OCI-LY3 (cell line): ENCODE measurements around the gene CNTN6.

Experiments
- H2AFZ ChIP-seq: fragments of 200-600, 300-600 bp; shearing (Covaris generic); 2 replicates; pipeline ENCODE4 v1.6.0; 2014; ENCODE audit warnings: antibody characterized with exemption, low read depth, low read length
- H3K27ac ChIP-seq: fragments of 200-600, 300-600 bp; sonication (generic); 2 replicates; pipeline ENCODE4 v1.5.1; 2014; ENCODE audit warnings: mild to moderate bottlenecking, low read length, moderate library complexity, mixed read lengths
- H3K27me3 ChIP-seq: fragments of 200-600, 300-600 bp; sonication (generic); 2 replicates; pipeline ENCODE4 v1.6.1; 2014; ENCODE audit warnings: low read depth, low read length, mixed read lengths
- H3K36me3 ChIP-seq: fragments of 200-600, 300-600 bp; sonication (generic); replicated peaks from 2 replicates; pipeline ENCODE3; 2014; ENCODE audit warnings: low read depth, low read length, mixed read lengths
- H3K4me1 ChIP-seq: fragments of 300-600, 200-600 bp; sonication (generic); 2 replicates; pipeline ENCODE4 v1.6.1; 2014; ENCODE audit warnings: low read length, mixed read lengths
- H3K4me2 ChIP-seq: fragments of 200-600, 300-600 bp; sonication (generic); 2 replicates; pipeline ENCODE4 v1.6.1; 2014; ENCODE audit warnings: low read length, mixed read lengths
- H3K4me3 ChIP-seq: fragments of 300-600, 200-600 bp; sonication (generic); 2 replicates; pipeline ENCODE4 v1.5.1; 2014; ENCODE audit warnings: antibody characterized with exemption, mild to moderate bottlenecking, low read length, moderate library complexity
- H3K79me2 ChIP-seq: fragments of 300-600, 200-600 bp; shearing (Covaris generic); 2 replicates; pipeline ENCODE4 v1.6.1; 2014; ENCODE audit warnings: mild to moderate bottlenecking, low read length, mixed read lengths
- H3K9ac ChIP-seq: fragments of 300-600, 200-600 bp; shearing (Covaris generic); 2 replicates; pipeline ENCODE4 v1.6.0; 2014; ENCODE audit warnings: mild to moderate bottlenecking, low read length, moderate library complexity
- H3K9me3 ChIP-seq: fragments of 200-600, 300-600 bp; shearing (Covaris generic); 2 replicates; pipeline ENCODE4 v1.6.1; 2014; ENCODE audit warnings: low read length, mixed read lengths; ENCODE audit not compliant: insufficient read depth
- H4K20me1 ChIP-seq: fragments of 200-600, 300-600 bp; sonication (generic); 2 replicates; pipeline ENCODE4 v1.6.1; 2016; ENCODE audit warnings: low read length, mixed read lengths; ENCODE audit not compliant: insufficient read depth
- CTCF ChIP-seq: fragments of 200-600, 300-600 bp; sonication (generic); IDR thresholded peaks from 2 replicates; pipeline ENCODE4 v1.5.1; 2014; ENCODE audit warnings: antibody characterized with exemption, low read length, low read depth
- EZH2phosphoT487 ChIP-seq: fragments of 200-600 bp; shearing (Covaris generic); IDR thresholded peaks from 2 replicates; pipeline ENCODE4 v1.6.1; 2018; ENCODE audit warnings: antibody characterized with exemption, mixed run types, low read depth

Gene CNTN6

GRCh38 chr3:1444195-1444594 is 351.4 kb downstream of the CNTN6 start:
- H3K27me3 ChIP-seq = no peaks in the 10 kb centered on the region
- H3K27ac ChIP-seq = no peak overlapping the region
- H3K79me2 ChIP-seq = no peaks in the 10 kb centered on the region
- no peaks in the 10 kb centered on the region for H4K20me1 ChIP-seq
- no peak overlapping the region for H3K4me3 ChIP-seq
- H3K4me1 ChIP-seq = peaks cover 11% of the 10 kb centered on the region
- no peaks in the 10 kb centered on the region for H3K9me3 ChIP-seq
- no peak overlapping the region for H2AFZ ChIP-seq
- H3K4me2 ChIP-seq = no peak overlapping the region
- H3K36me3 ChIP-seq = no peaks in the 10 kb centered on the region
- H3K9ac ChIP-seq = no peak overlapping the region
- TF ChIP-seq CTCF (no peak), EZH2phosphoT487 (no peak)

GRCh38 chr3:1446531-1446930 is 353.7 kb downstream of the CNTN6 start:
- H3K27me3 ChIP-seq = no peaks in the 10 kb centered on the region
- no peaks in the 10 kb centered on the region for H3K9me3 ChIP-seq
- H3K9ac ChIP-seq = no peak overlapping the region
- no peak overlapping the region for H3K4me3 ChIP-seq
- H3K4me2 ChIP-seq = no peak overlapping the region
- no peak overlapping the region for H2AFZ ChIP-seq
- no peaks in the 10 kb centered on the region for H4K20me1 ChIP-seq
- H3K27ac ChIP-seq = no peak overlapping the region
- H3K36me3 ChIP-seq = no peaks in the 10 kb centered on the region
- peaks cover 11% of the 10 kb centered on the region for H3K4me1 ChIP-seq
- TF ChIP-seq EZH2phosphoT487 (no peak), CTCF (no peak)
- H3K79me2 ChIP-seq = no peaks in the 10 kb centered on the region

GRCh38 chr3:1447452-1447851 is 354.6 kb downstream of the CNTN6 start:
- H4K20me1 ChIP-seq = no peaks in the 10 kb centered on the region
- H3K4me2 ChIP-seq = no peak overlapping the region
- no peaks in the 10 kb centered on the region for H3K36me3 ChIP-seq
- H3K9me3 ChIP-seq = no peaks in the 10 kb centered on the region
- H3K27me3 ChIP-seq = no peaks in the 10 kb centered on the region
- no peak overlapping the region for H3K4me3 ChIP-seq
- no peak overlapping the region for H3K9ac ChIP-seq
- TF ChIP-seq CTCF (no peak), EZH2phosphoT487 (no peak)
- H3K4me1 ChIP-seq = peaks cover 4% of the 10 kb centered on the region
- no peak overlapping the region for H3K27ac ChIP-seq
- no peaks in the 10 kb centered on the region for H3K79me2 ChIP-seq
- H2AFZ ChIP-seq = no peak overlapping the region

GRCh38 chr3:1448443-1448842 is 355.6 kb downstream of the CNTN6 start:
- Histone ChIP-seq H3K4me3 (no peak overlapping the region), H3K4me1 (no peaks in the 10 kb centered on the region), H4K20me1 (no peaks in the 10 kb centered on the region), H3K36me3 (no peaks in the 10 kb centered on the region), H3K27me3 (no peaks in the 10 kb centered on the region), H3K9me3 (no peaks in the 10 kb centered on the region), H3K4me2 (no peak overlapping the region), H2AFZ (no peak overlapping the region), H3K9ac (no peak overlapping the region), H3K79me2 (no peaks in the 10 kb centered on the region), H3K27ac (no peak overlapping the region)
- no peak for TF ChIP-seq CTCF
- TF ChIP-seq EZH2phosphoT487 = no peak
